Measurements from ENCODE around the gene MPST.

The MPST gene

GRCh38 chr22:37046589-37046988 is 27.0 kb downstream of the MPST start:
- DNase-seq (ENCODE audit: low read depth): no peak
- no peak for TF ChIP-seq MAX (IDR thresholded peaks at IDR 0.05; ENCODE audit: low read depth, low read length)
- no peak for TF ChIP-seq CTCF (IDR thresholded peaks at IDR 0.05; ENCODE audit: low read depth, low read length)
- TF ChIP-seq POLR2A (IDR thresholded peaks at IDR 0.05; ENCODE audit: extremely low read depth, insufficient read length): no peak
- no peak for TF ChIP-seq MYC (IDR thresholded peaks at IDR 0.05; ENCODE audit: low read depth, low read length)
- no peak overlapping the region for H3K4me3 ChIP-seq (ENCODE audit: low read depth, low read length)

DNA sequence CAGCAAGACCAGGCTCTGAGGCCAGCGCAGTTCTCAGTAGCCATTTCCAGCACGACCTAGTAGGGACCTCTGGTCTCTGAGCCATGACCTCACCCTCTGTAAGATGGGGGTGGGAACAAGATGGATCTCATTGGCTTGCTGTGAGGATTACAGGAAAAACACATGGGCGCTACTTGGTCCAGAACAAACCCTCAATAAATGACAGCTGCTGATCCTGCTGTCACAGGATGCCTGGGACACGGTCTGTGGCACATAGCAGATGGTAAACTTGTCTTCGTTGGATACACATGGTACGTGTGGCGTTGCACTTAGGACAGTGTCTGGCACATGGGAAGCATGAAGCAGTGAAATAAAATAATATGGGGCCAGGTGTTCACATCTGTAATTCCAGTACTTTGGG is 27.5 kb downstream of the MPST start:
- TF ChIP-seq MYC (IDR thresholded peaks at IDR 0.05; ENCODE audit: low read depth, low read length): no peak
- TF ChIP-seq MAX (IDR thresholded peaks at IDR 0.05; ENCODE audit: low read depth, low read length): no peak
- TF ChIP-seq POLR2A (IDR thresholded peaks at IDR 0.05; ENCODE audit: extremely low read depth, insufficient read length): no peak
- TF ChIP-seq CTCF (IDR thresholded peaks at IDR 0.05; ENCODE audit: low read depth, low read length): no peak
- DNase-seq (ENCODE audit: low read depth): no peak
- no peak overlapping the region for H3K4me3 ChIP-seq (ENCODE audit: low read depth, low read length)

- TF ChIP-seq CTCF (IDR thresholded peaks at IDR 0.05; ENCODE audit: low read depth, low read length) (no peak), POLR2A (IDR thresholded peaks at IDR 0.05; ENCODE audit: extremely low read depth, insufficient read length) (no peak), MAX (IDR thresholded peaks at IDR 0.05; ENCODE audit: low read depth, low read length) (no peak), MYC (IDR thresholded peaks at IDR 0.05; ENCODE audit: low read depth, low read length) (no peak)
- DNase-seq (ENCODE audit: low read depth): no peak
- no peak overlapping the region for H3K4me3 ChIP-seq (ENCODE audit: low read depth, low read length)
These were observed 28.6 kb downstream of the MPST start for GRCh38 chr22:37048133-37048532.

DNA sequence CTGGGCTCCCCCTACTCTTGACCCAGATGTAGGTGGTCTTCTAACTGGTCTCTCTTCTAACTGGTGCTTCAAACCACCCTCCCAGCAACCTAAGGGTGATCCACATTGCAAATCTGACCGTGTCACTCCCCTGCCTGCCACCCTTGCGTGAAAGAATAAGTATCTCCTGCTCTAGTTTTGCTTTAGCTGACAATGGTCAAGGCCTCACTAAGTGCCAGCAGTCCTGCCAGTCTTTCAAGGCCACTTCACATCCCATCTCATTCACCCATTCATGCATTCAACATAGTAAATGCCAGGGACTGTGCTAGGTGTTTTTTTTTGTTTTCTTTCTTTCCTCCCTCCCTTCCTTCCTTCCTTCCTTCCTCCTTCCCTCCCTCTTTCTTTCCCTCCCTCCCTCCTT is 29.7 kb downstream of the MPST start:
- no peak for DNase-seq (ENCODE audit: low read depth)
- H3K4me3 ChIP-seq (ENCODE audit: low read depth, low read length): no peak overlapping the region

GRCh38 chr22:37050913-37051312 is 31.4 kb downstream of the MPST start:
- DNase-seq (ENCODE audit: low read depth): no peak
- no peak for TF ChIP-seq MYC (IDR thresholded peaks at IDR 0.05; ENCODE audit: low read depth, low read length)
- TF ChIP-seq MAX (IDR thresholded peaks at IDR 0.05; ENCODE audit: low read depth, low read length): no peak
- TF ChIP-seq POLR2A (IDR thresholded peaks at IDR 0.05; ENCODE audit: extremely low read depth, insufficient read length): no peak
- H3K4me3 ChIP-seq (ENCODE audit: low read depth, low read length): no peak overlapping the region

More for the DNA sequence above, 29.7 kb downstream of the MPST start:
- TF ChIP-seq CTCF (IDR thresholded peaks at IDR 0.05; ENCODE audit: low read depth, low read length) (no peak), MAX (IDR thresholded peaks at IDR 0.05; ENCODE audit: low read depth, low read length) (no peak), MYC (IDR thresholded peaks at IDR 0.05; ENCODE audit: low read depth, low read length) (no peak), POLR2A (IDR thresholded peaks at IDR 0.05; ENCODE audit: extremely low read depth, insufficient read length) (no peak)

- TF ChIP-seq MAX (IDR thresholded peaks at IDR 0.05; ENCODE audit: low read depth, low read length): no peak
- no peak for TF ChIP-seq CTCF (IDR thresholded peaks at IDR 0.05; ENCODE audit: low read depth, low read length)
- TF ChIP-seq MYC (IDR thresholded peaks at IDR 0.05; ENCODE audit: low read depth, low read length): no peak
- TF ChIP-seq POLR2A (IDR thresholded peaks at IDR 0.05; ENCODE audit: extremely low read depth, insufficient read length): no peak
- H3K4me3 ChIP-seq (ENCODE audit: low read depth, low read length): no peak within 1 kb of the TSS
- peak; percentile 48 for DNase-seq (ENCODE audit: low read depth)
These were observed 32.1 kb downstream of the MPST start, which contains the start of gene KCTD17 for GRCh38 chr22:37051391-37052385. Gene KCTD17 (plus strand): TSS chr22:37051742. CDS start chr22:37051761, 19 bp downstream.

All from NB4 (cell line).